Ishikawa (cell line): ENCODE results near the gene AKR7A2.

Experiments used
- CEBPB ChIP-seq: IDR thresholded peaks from 2 replicates; pipeline ENCODE4 v1.6.1; 2012
- EGR1 ChIP-seq: IDR thresholded peaks from 2 replicates; pipeline ENCODE4 v1.6.1; 2012
- NFIC ChIP-seq: IDR thresholded peaks from 2 replicates; pipeline ENCODE4 v1.6.1; 2012
- TEAD4 ChIP-seq: IDR thresholded peaks from 2 replicates; pipeline ENCODE4 v1.6.1; 2012
- ZBTB7A ChIP-seq: IDR thresholded peaks from 2 replicates; pipeline ENCODE4 v1.6.1; 2012; ENCODE audit warnings: low read depth
- TF ChIP-seq, protein P1 (sequence below): IDR thresholded peaks from 2 replicates; pipeline ENCODE4 v1.6.1; 2012; ENCODE audit warnings: low read depth, mild to moderate bottlenecking
- TF ChIP-seq, protein P2 (sequence below): IDR thresholded peaks from 2 replicates; pipeline ENCODE4 v1.6.1; 2012

- TF ChIP-seq TEAD4 (no peak), ZBTB7A (no peak), CEBPB (no peak), EGR1 (no peak), NFIC (peak; percentile 44; the same call in 1 of the 2 replicates)
- TF ChIP-seq, protein P1, sequence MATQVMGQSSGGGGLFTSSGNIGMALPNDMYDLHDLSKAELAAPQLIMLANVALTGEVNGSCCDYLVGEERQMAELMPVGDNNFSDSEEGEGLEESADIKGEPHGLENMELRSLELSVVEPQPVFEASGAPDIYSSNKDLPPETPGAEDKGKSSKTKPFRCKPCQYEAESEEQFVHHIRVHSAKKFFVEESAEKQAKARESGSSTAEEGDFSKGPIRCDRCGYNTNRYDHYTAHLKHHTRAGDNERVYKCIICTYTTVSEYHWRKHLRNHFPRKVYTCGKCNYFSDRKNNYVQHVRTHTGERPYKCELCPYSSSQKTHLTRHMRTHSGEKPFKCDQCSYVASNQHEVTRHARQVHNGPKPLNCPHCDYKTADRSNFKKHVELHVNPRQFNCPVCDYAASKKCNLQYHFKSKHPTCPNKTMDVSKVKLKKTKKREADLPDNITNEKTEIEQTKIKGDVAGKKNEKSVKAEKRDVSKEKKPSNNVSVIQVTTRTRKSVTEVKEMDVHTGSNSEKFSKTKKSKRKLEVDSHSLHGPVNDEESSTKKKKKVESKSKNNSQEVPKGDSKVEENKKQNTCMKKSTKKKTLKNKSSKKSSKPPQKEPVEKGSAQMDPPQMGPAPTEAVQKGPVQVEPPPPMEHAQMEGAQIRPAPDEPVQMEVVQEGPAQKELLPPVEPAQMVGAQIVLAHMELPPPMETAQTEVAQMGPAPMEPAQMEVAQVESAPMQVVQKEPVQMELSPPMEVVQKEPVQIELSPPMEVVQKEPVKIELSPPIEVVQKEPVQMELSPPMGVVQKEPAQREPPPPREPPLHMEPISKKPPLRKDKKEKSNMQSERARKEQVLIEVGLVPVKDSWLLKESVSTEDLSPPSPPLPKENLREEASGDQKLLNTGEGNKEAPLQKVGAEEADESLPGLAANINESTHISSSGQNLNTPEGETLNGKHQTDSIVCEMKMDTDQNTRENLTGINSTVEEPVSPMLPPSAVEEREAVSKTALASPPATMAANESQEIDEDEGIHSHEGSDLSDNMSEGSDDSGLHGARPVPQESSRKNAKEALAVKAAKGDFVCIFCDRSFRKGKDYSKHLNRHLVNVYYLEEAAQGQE = no peak
- TF ChIP-seq, protein P2, sequence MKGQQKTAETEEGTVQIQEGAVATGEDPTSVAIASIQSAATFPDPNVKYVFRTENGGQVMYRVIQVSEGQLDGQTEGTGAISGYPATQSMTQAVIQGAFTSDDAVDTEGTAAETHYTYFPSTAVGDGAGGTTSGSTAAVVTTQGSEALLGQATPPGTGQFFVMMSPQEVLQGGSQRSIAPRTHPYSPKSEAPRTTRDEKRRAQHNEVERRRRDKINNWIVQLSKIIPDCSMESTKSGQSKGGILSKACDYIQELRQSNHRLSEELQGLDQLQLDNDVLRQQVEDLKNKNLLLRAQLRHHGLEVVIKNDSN = no peak
Observed at GRCh38 chr1:19351873-19352272, 39.9 kb upstream of the AKR7A2 start.
